ENCODE data around the gene SLC39A10.
"Not testable (repeated sequence)": the region's sequence is repeated elsewhere in the genome, so short reads cannot be mapped to it uniquely, and the experiment has no call there.

SLC39A10 gene

GRCh38 chr2:195687320-195688086 lies 30.5 kb downstream of the SLC39A10 start:
- no peak for TF ChIP-seq CTCF (IDR thresholded peaks at IDR 0.05)
- no peak for TF ChIP-seq ZFX (IDR thresholded peaks at IDR 0.05; ENCODE audit: borderline replicate concordance)
- H3K27ac ChIP-seq: no peak overlapping the region

- H3K27ac ChIP-seq: not testable (repeated sequence)
These were observed 35.5 kb downstream of the SLC39A10 start for GRCh38 chr2:195692531-195692930.

- H3K27ac ChIP-seq: no peak overlapping the region
- TF ChIP-seq CTCF (IDR thresholded peaks at IDR 0.05) (no peak), ZFX (IDR thresholded peaks at IDR 0.05; ENCODE audit: borderline replicate concordance) (no peak)
These were observed 37.5 kb downstream of the SLC39A10 start for GRCh38 chr2:195694553-195694952.

- TF ChIP-seq ZFX (IDR thresholded peaks at IDR 0.05; ENCODE audit: borderline replicate concordance): no peak
- TF ChIP-seq CTCF (IDR thresholded peaks at IDR 0.05): no peak
- no peak overlapping the region for H3K27ac ChIP-seq
These were observed 38.1 kb downstream of the SLC39A10 start for GRCh38 chr2:195695002-195695631.

- no peak for TF ChIP-seq CTCF (IDR thresholded peaks at IDR 0.05)
- TF ChIP-seq ZFX (IDR thresholded peaks at IDR 0.05; ENCODE audit: borderline replicate concordance): no peak
- no peak overlapping the region for H3K27ac ChIP-seq
These were observed 39.0 kb downstream of the SLC39A10 start for GRCh38 chr2:195696012-195696411.

GRCh38 chr2:195697681-195698220 lies 40.7 kb downstream of the SLC39A10 start:
- TF ChIP-seq CTCF (IDR thresholded peaks at IDR 0.05) (no peak), ZFX (IDR thresholded peaks at IDR 0.05; ENCODE audit: borderline replicate concordance) (no peak)

GRCh38 chr2:195700480-195700879 lies 43.5 kb downstream of the SLC39A10 start:
- TF ChIP-seq CTCF (IDR thresholded peaks at IDR 0.05) (no peak), ZFX (IDR thresholded peaks at IDR 0.05; ENCODE audit: borderline replicate concordance) (no peak)
- no peak overlapping the region for H3K27ac ChIP-seq

More at GRCh38 chr2:195697681-195698220, 40.7 kb downstream of the SLC39A10 start:
- no peak overlapping the region for H3K27ac ChIP-seq
